Calu3 (cell line): ENCODE results near the gene PGC. TPM values are rescaled to one million over a fixed set of nuclear protein-coding genes. Genes with fewer than 3 reads are reported as not detected.

Experiments
- BruUV-seq: library from RNA; stranded (reverse); fragments of 400-500 nt; replicated peaks from 2 replicates; lab custom pipeline; 2021; lab: Mats Ljungman, UMichigan
- CTCF ChIA-PET: fragments of 300-600 bp; sonication (Branson Sonifier 250); formaldehyde crosslinking; loops from one replicate; lab custom pipeline; 2022; ENCODE audit warnings: antibody characterized with exemption; lab: Charles Lee
- DNase-seq: peaks from one replicate; pipeline ENCODE4 v3.0.0; 2022
- H3K27ac Mint-ChIP-seq: one replicate; pipeline ENCODE4 v1.8.0; 2022; ENCODE audit warnings: mixed read lengths; ENCODE audit not compliant: unreplicated experiment
- H3K27me3 Mint-ChIP-seq: one replicate; pipeline ENCODE4 v1.8.0; 2022; ENCODE audit warnings: mixed read lengths; ENCODE audit not compliant: unreplicated experiment
- H3K36me3 Mint-ChIP-seq: one replicate; pipeline ENCODE4 v1.8.0; 2022; ENCODE audit warnings: mild to moderate bottlenecking, moderate library complexity, mixed read lengths; ENCODE audit not compliant: insufficient read depth, unreplicated experiment
- H3K4me1 Mint-ChIP-seq: one replicate; pipeline ENCODE4 v1.8.0; 2022; ENCODE audit warnings: mild to moderate bottlenecking, low read depth, mixed read lengths; ENCODE audit not compliant: unreplicated experiment
- H3K4me3 Mint-ChIP-seq: one replicate; pipeline ENCODE4 v1.8.0; 2022; ENCODE audit warnings: mild to moderate bottlenecking, low read depth, moderate library complexity, mixed read lengths; ENCODE audit not compliant: unreplicated experiment
- H3K9me3 Mint-ChIP-seq: one replicate; pipeline ENCODE4 v1.8.0; 2022; ENCODE audit warnings: low read depth, mixed read lengths; ENCODE audit not compliant: unreplicated experiment
- CTCF ChIP-seq: fragments of 200-600 bp; IDR thresholded peaks from one replicate; pipeline ENCODE4 v1.8.0; 2022; ENCODE audit warnings: antibody characterized with exemption; ENCODE audit not compliant: unreplicated experiment
- intact Hi-C: fragments of 100-400 bp; cut with micrococcal nuclease; formaldehyde crosslinking; loops from one replicate; pipeline ENCODE4 v1.10.0; 2022; ENCODE audit not compliant: unreplicated experiment
- total RNA-seq: library from RNA; stranded (reverse); gene quantifications from 2 replicates; pipeline ENCODE4 v1.2.3, GENCODE V29; 2022

The PGC gene
- total RNA-seq, 1 experiment from 2014 or later: not detected

- no TSS peak for BruUV-seq
- intact Hi-C loops: no loop called here
- Mint-ChIP-seq H3K9me3 (no peaks in the 10 kb centered on the region), H3K27me3 (no peaks in the 10 kb centered on the region), H3K4me1 (peaks cover 15% of the 10 kb centered on the region), H3K36me3 (peaks cover 24% of the 10 kb centered on the region), H3K27ac (no peak overlapping the region), H3K4me3 (no peak overlapping the region)
- DNase-seq: no peak
- CTCF ChIA-PET: interaction anchor here (0.8 kb wide), 1 partner anchor 13 kb away, joined by 3 read pairs; no protein-coding TSS in a partner anchor
- TF ChIP-seq CTCF: no peak
These were observed 15.6 kb downstream of the PGC start for GRCh38 chr6:41731561-41732086.

GRCh38 chr6:41730531-41731436 lies 16.4 kb downstream of the PGC start:
- H3K27me3 Mint-ChIP-seq: no peaks in the 10 kb centered on the region
- CTCF ChIA-PET: interaction anchor here (0.8 kb wide), 2 partner anchors 14 to 25 kb away, joined by 3 read pairs; no protein-coding TSS in a partner anchor
- H3K4me3 Mint-ChIP-seq: no peak overlapping the region
- BruUV-seq: no TSS peak
- H3K9me3 Mint-ChIP-seq: no peaks in the 10 kb centered on the region
- no peak overlapping the region for H3K27ac Mint-ChIP-seq
- DNase-seq: no peak
- intact Hi-C loops: no loop called here
- H3K4me1 Mint-ChIP-seq: peaks cover 12% of the 10 kb centered on the region
- peaks cover 22% of the 10 kb centered on the region for H3K36me3 Mint-ChIP-seq
- TF ChIP-seq CTCF: no peak

- no peak overlapping the region for H3K4me3 Mint-ChIP-seq
- no peak for DNase-seq
- H3K9me3 Mint-ChIP-seq: no peaks in the 10 kb centered on the region
- H3K4me1 Mint-ChIP-seq: peaks cover 8% of the 10 kb centered on the region
- H3K27ac Mint-ChIP-seq: no peak overlapping the region
- no peaks in the 10 kb centered on the region for H3K27me3 Mint-ChIP-seq
- no TSS peak for BruUV-seq
- intact Hi-C loops: no loop called here
- peaks cover 11% of the 10 kb centered on the region for H3K36me3 Mint-ChIP-seq
- TF ChIP-seq CTCF: no peak
- CTCF ChIA-PET: no interaction called here
These were observed 17.6 kb downstream of the PGC start for GRCh38 chr6:41729624-41730023.

GRCh38 chr6:41728954-41729353 lies 18.2 kb downstream of the PGC start:
- BruUV-seq: no TSS peak

More at GRCh38 chr6:41728954-41729353, 18.2 kb downstream of the PGC start:
- no peak for DNase-seq
- peaks cover 12% of the 10 kb centered on the region for H3K4me1 Mint-ChIP-seq
- no peak for TF ChIP-seq CTCF
- H3K36me3 Mint-ChIP-seq: peaks cover 4% of the 10 kb centered on the region
- H3K27ac Mint-ChIP-seq: no peak overlapping the region
- H3K9me3 Mint-ChIP-seq: no peaks in the 10 kb centered on the region
- no peak overlapping the region for H3K4me3 Mint-ChIP-seq
- no peaks in the 10 kb centered on the region for H3K27me3 Mint-ChIP-seq
- CTCF ChIA-PET: no interaction called here
- intact Hi-C loops: no loop called here
